ENCODE results near the gene AGBL1.
"Not testable (repeated sequence)": the region's sequence is repeated elsewhere in the genome, so short reads cannot be mapped to it uniquely, and the experiment has no call there.

Gene AGBL1

DNA sequence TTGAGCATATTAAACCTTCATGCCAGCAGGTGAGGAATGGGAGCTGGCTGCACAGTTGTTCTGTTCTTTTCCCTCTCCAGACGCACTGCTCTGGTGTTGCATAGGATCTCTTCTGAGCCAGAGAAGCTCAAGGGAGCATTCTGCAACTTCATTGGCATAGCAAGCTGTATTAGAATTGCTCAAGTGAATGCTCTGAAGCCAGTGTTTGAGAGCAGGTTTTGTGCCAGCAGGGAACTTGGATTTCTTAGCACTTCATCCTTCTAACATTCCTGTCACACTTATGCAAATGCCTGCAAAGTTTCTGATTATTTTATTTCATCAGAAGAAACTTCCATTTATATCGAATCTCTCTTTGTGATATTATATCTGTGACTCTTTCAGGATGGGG is 366.6 kb downstream of the AGBL1 start:
- TF ChIP-seq, protein P1, sequence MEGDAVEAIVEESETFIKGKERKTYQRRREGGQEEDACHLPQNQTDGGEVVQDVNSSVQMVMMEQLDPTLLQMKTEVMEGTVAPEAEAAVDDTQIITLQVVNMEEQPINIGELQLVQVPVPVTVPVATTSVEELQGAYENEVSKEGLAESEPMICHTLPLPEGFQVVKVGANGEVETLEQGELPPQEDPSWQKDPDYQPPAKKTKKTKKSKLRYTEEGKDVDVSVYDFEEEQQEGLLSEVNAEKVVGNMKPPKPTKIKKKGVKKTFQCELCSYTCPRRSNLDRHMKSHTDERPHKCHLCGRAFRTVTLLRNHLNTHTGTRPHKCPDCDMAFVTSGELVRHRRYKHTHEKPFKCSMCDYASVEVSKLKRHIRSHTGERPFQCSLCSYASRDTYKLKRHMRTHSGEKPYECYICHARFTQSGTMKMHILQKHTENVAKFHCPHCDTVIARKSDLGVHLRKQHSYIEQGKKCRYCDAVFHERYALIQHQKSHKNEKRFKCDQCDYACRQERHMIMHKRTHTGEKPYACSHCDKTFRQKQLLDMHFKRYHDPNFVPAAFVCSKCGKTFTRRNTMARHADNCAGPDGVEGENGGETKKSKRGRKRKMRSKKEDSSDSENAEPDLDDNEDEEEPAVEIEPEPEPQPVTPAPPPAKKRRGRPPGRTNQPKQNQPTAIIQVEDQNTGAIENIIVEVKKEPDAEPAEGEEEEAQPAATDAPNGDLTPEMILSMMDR (IDR thresholded peaks at IDR 0.05) = no peak
- Histone ChIP-seq H3K27ac (no peak overlapping the region), H3K9me3 (no peaks in the 10 kb centered on the region), H3K4me3 (ENCODE audit: low read depth in 1 of 2, low read length in 1 of 2) (no peak overlapping the region), H3K36me3 (no peaks in the 10 kb centered on the region), H3K27me3 (no peaks in the 10 kb centered on the region), H3K4me1 (ENCODE audit: control insufficient read depth in 1 of 2, insufficient read depth in 1 of 2, low read depth in 1 of 2, low read length in 1 of 2) (no peaks in the 10 kb centered on the region)

DNA sequence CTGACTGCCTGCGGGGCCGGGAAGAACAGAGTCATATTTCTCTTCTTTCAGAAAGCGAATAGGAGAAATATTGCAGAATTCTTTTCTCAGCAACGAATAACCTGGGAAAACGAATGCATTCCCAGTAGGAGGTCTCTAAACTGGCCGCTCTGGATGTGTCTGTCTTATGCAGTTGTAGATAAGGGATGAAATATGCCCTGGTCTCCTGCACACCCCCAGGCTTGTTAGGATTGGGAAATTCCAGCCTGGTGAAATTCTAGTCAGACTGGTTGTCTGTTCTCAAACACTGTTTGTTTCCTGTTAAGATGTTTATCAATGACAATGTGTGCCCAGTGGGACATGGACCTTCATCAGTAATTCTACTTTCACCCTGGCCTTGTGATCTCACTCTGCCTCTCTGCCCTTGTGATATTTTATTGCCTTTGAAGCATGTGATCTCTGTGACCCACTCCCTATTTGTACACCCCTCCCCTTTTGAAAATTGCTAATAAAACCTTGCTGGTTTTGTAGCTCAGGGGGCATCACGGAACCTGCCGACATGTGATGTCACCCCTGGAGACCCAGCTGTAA is 385.9 kb downstream of the AGBL1 start:
- H3K36me3 ChIP-seq; H3K4me3 ChIP-seq (ENCODE audit: low read depth in 1 of 2, low read length in 1 of 2); H3K27ac ChIP-seq; H3K4me1 ChIP-seq (ENCODE audit: control insufficient read depth in 1 of 2, insufficient read depth in 1 of 2, low read depth in 1 of 2, low read length in 1 of 2); H3K9me3 ChIP-seq; H3K27me3 ChIP-seq: not testable (repeated sequence)

DNA sequence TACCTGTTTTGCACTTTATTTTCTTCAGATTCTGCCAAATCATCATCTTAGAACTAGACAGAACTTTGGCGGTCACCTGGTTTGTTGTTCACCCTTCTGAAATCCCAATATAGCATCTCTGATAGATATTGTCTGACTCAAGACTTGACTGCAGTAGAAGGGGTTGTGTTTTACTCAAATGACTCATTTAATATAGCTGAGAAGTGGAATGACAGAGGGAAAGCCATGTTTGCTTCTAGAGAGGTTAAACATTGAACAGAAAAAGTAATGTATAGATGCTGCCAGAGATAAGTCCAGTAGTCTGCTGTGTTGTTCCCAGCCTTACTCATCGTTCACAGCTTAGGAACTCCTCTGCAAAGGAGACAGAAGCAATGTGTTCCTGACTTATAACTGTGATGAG is 402.0 kb downstream of the AGBL1 start:
- Histone ChIP-seq H3K36me3 (no peaks in the 10 kb centered on the region), H3K9me3 (no peaks in the 10 kb centered on the region), H3K27ac (no peak overlapping the region), H3K27me3 (no peaks in the 10 kb centered on the region), H3K4me1 (ENCODE audit: control insufficient read depth in 1 of 2, insufficient read depth in 1 of 2, low read depth in 1 of 2, low read length in 1 of 2) (no peaks in the 10 kb centered on the region), H3K4me3 (ENCODE audit: low read depth in 1 of 2, low read length in 1 of 2) (no peak overlapping the region)
- TF ChIP-seq, protein P1 (IDR thresholded peaks at IDR 0.05) = no peak

DNA sequence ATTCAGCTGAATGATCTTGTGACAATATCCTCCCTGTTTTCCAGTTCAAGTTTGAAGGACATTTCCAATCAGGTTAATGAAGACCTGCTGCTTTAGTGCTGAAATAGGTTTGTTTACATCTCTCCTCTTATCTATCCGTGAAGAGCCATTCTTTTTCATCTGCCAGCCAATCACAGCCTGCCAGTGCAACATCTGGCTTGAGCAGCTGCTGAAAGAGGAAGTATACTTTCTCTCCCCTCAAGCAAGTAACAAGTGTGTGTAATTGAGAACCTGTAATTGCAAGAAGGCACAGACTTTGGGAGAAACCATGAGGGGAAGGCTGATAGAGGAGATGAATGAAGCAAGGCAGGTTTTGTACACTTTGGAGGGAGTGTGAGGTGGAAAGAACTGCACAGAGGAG is 404.3 kb downstream of the AGBL1 start:
- Histone ChIP-seq H3K4me1 (ENCODE audit: control insufficient read depth in 1 of 2, insufficient read depth in 1 of 2, low read depth in 1 of 2, low read length in 1 of 2) (no peaks in the 10 kb centered on the region), H3K9me3 (no peaks in the 10 kb centered on the region), H3K27ac (no peak overlapping the region), H3K4me3 (ENCODE audit: low read depth in 1 of 2, low read length in 1 of 2) (no peak overlapping the region), H3K27me3 (no peaks in the 10 kb centered on the region), H3K36me3 (no peaks in the 10 kb centered on the region)
- TF ChIP-seq, protein P1 (IDR thresholded peaks at IDR 0.05) = no peak

DNA sequence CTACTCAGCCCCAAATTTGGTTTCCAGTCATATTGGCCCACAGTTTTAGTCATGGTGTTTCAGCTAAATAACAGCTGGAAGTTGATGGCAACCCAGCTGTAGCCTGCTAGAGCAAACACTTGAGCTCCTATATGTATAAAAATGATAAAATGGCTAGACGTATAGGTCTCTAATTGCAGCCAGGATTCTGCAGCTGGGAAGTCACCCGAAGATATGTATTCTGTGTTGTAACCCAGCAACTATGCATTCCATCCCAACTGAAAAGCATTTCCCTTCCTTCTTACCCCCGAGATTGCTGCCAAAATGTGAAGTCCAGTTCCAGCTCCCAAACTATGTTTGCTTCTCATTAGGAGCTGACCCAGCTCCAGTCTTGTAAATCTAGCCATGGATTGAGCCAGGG is 408.4 kb downstream of the AGBL1 start:
- Histone ChIP-seq H3K9me3 (no peaks in the 10 kb centered on the region), H3K36me3 (no peaks in the 10 kb centered on the region), H3K27ac (no peak overlapping the region), H3K4me3 (ENCODE audit: low read depth in 1 of 2, low read length in 1 of 2) (no peak overlapping the region), H3K27me3 (no peaks in the 10 kb centered on the region), H3K4me1 (ENCODE audit: control insufficient read depth in 1 of 2, insufficient read depth in 1 of 2, low read depth in 1 of 2, low read length in 1 of 2) (no peaks in the 10 kb centered on the region)
- TF ChIP-seq, protein P1 (IDR thresholded peaks at IDR 0.05) = no peak

DNA sequence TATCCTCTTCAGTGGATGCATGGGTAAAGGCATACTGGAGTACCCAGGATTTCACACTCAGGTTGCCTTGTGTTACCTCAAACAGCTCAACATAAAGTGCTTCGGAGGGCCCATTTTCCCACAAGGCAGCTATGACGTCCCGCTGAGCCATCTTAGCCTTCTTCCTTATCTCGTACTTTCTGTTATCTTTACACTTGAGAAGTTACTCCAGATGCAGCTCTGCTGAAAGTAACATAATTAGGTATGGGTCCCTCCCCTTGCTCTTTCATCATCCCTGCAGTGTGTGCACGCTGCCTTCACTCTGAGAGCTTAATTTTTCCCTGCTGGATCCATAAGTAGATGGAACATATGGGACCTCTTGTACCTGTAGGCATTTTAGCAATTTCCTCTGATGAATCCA is 410.3 kb downstream of the AGBL1 start:
- no peak overlapping the region for H3K27ac ChIP-seq
- H3K9me3 ChIP-seq = no peaks in the 10 kb centered on the region
- H3K4me1 ChIP-seq (ENCODE audit: control insufficient read depth in 1 of 2, insufficient read depth in 1 of 2, low read depth in 1 of 2, low read length in 1 of 2) = no peaks in the 10 kb centered on the region
- H3K27me3 ChIP-seq = no peaks in the 10 kb centered on the region
- TF ChIP-seq, protein P1 (IDR thresholded peaks at IDR 0.05) = no peak
- no peaks in the 10 kb centered on the region for H3K36me3 ChIP-seq
- no peak overlapping the region for H3K4me3 ChIP-seq (ENCODE audit: low read depth in 1 of 2, low read length in 1 of 2)
